Lung (tissue), 12 donors: ENCODE data around the gene TRA2A. TPM values are rescaled to one million over a fixed set of nuclear protein-coding genes. Genes with fewer than 3 reads are reported as not detected.
A peak's percentile ranks its signal among the peaks of the same experiment; 100 is the strongest.

Experiments
- ATAC-seq: fragments of 200-7000 bp; cut with Tn5 transposase; one replicate; pipeline ENCODE4 v1.9.1; 2020; ENCODE audit warnings: moderate number of reproducible peaks; ENCODE audit not compliant: insufficient read depth, low FRiP score
- DNase-seq, 3 donors: peaks; one replicate each; pipeline ENCODE4 v3.0.0-alpha.2; 2013 to 2017
- H3K27ac ChIP-seq, 2 donors: one replicate each; pipeline ENCODE4 v1.5.1; 2013; ENCODE audit warnings: mild to moderate bottlenecking in 2 of 2, moderate library complexity in 2 of 2, control low read depth in 1 of 2, inconsistent platforms in 1 of 2, low read depth in 1 of 2, low read length in 1 of 2
- H3K27me3 ChIP-seq, 3 donors: one replicate each; pipeline ENCODE4 v1.5.1; 2013; ENCODE audit warnings: low read length in 2 of 3; ENCODE audit not compliant: control insufficient read depth in 3 of 3, insufficient read depth in 3 of 3
- H3K36me3 ChIP-seq, 4 donors: one replicate each; pipeline ENCODE4 v1.5.1; 2013; ENCODE audit warnings: low read length in 4 of 4, mild to moderate bottlenecking in 1 of 4, moderate library complexity in 1 of 4; ENCODE audit not compliant: control insufficient read depth in 4 of 4, insufficient read depth in 4 of 4
- H3K4me1 ChIP-seq, 5 donors: one replicate each; pipeline ENCODE4 v1.5.1; 2013; ENCODE audit warnings: low read length in 5 of 5, mild to moderate bottlenecking in 2 of 5, moderate library complexity in 1 of 5; ENCODE audit not compliant: control insufficient read depth in 5 of 5, insufficient read depth in 5 of 5
- H3K4me3 ChIP-seq: one replicate; pipeline ENCODE4 v1.5.1; 2013; ENCODE audit warnings: mild to moderate bottlenecking, control low read depth, moderate library complexity
- H3K9ac ChIP-seq, 2 donors: one replicate each; pipeline ENCODE4 v1.5.1; 2013; ENCODE audit warnings: low read length in 2 of 2, control low read depth in 1 of 2; ENCODE audit not compliant: insufficient read depth in 1 of 2
- H3K9me3 ChIP-seq, 4 donors: one replicate each; pipeline ENCODE4 v1.5.1; 2013; ENCODE audit warnings: low read length in 3 of 4, mild to moderate bottlenecking in 1 of 4, moderate library complexity in 1 of 4; ENCODE audit not compliant: control insufficient read depth in 4 of 4, insufficient read depth in 3 of 4
- CTCF ChIP-seq: IDR thresholded peaks from 2 replicates; pipeline ENCODE4 v1.5.1; 2012; ENCODE audit warnings: mild to moderate bottlenecking; ENCODE audit errors: control extremely low read depth, extremely low read depth
- WGBS, 2 donors: extraction: QIAGEN DNeasy Blood & Tissue Kit; methylation state at CpG; one replicate each; pipeline ENCODE4 v1.1.7; 2013; 5-methylcytosine and 5-hydroxymethylcytosine counted together
- polyA plus RNA-seq, 2 donors: library from polyadenylated mRNA; stranded (reverse); fragments of 200-250 nt; gene quantifications; one replicate each; pipeline ENCODE4 v1.2.1, GENCODE V29; 2013
- total RNA-seq, 2 donors: library from RNA; depleted of rRNA in 1 of 2; stranded (reverse); fragments of >200 nt in 1 of 2; gene quantifications; one replicate each; pipeline ENCODE4 v1.2.1, GENCODE V29; 2014 to 2021
- donor health status: control.
- donor health status: control.
- donor health status: Bipolar disorder and iron deficiency.
- donor health status: healthy.
- donor health status: DM: yes; HTN: yes; CAD: no.

The TRA2A gene
- total and polyA plus RNA-seq, 4 donors = 46.3 to 99.0 (median 82.4) TPM

GRCh38 chr7:23472046-23472445 lies 59.7 kb downstream of the TRA2A start:
- H3K36me3 ChIP-seq = peaks cover 0 to 10% (median 0%) of the 10 kb centered on the region in 4 donors
- 62 to 65% methylated on average over 6 of the region's 6 CpGs for WGBS, 2 donors
- peaks cover 4 to 41% (median 15%) of the 10 kb centered on the region in 5 donors for H3K4me1 ChIP-seq
- peak overlapping the region; percentile 9 to 94 for H3K9ac ChIP-seq
- H3K27me3 ChIP-seq = peaks cover 0 to 17% (median 0%) of the 10 kb centered on the region in 3 donors
- DNase-seq = peak in 2 of 3 donors; percentile 52 to 55
- H3K4me3 ChIP-seq = no peak overlapping the region
- no peak overlapping the region for H3K27ac ChIP-seq
- TF ChIP-seq CTCF = no peak
- ATAC-seq = no peak
- peaks cover 0 to 10% (median 0%) of the 10 kb centered on the region in 4 donors for H3K9me3 ChIP-seq

GRCh38 chr7:23471106-23471859 lies 60.5 kb downstream of the TRA2A start:
- no peak overlapping the region for H3K4me3 ChIP-seq
- 8 to 10% methylated on average over 28 to 44 of the region's 44 CpGs for WGBS, 2 donors

GRCh38 chr7:23470330-23471105 lies 61.3 kb downstream of the TRA2A start, which contains the start of gene IGF2BP3:
Gene IGF2BP3, minus strand, starts transcription at chr7:23470491. Its CDS starts 381 bp downstream, at chr7:23470110.
- Histone ChIP-seq H3K36me3 (peaks cover 0 to 10% (median 0%) of the 10 kb centered on the region in 4 donors), H3K9me3 (peaks cover 0 to 11% (median 0%) of the 10 kb centered on the region in 4 donors), H3K27ac (no peak within 1 kb of the TSS), H3K27me3 (peaks cover 0 to 17% (median 0%) of the 10 kb centered on the region in 3 donors), H3K4me3 (no peak within 1 kb of the TSS), H3K9ac (peak within 1 kb of the TSS; percentile 69 to 94), H3K4me1 (peaks cover 3 to 42% (median 18%) of the 10 kb centered on the region in 5 donors)
- TF ChIP-seq CTCF = no peak
- ATAC-seq (no peak), DNase-seq (peak; percentile 96 to 99 (median 99))
- WGBS, 2 donors = 1 to 2% methylated on average over 34 of the region's 34 CpGs

More at GRCh38 chr7:23471106-23471859, 60.5 kb downstream of the TRA2A start:
- TF ChIP-seq CTCF = no peak
- H3K27me3 ChIP-seq = peaks cover 0 to 17% (median 0%) of the 10 kb centered on the region in 3 donors
- H3K9ac ChIP-seq = peak overlapping the region; percentile 48 to 94
- H3K4me1 ChIP-seq = peaks cover 3 to 42% (median 16%) of the 10 kb centered on the region in 5 donors
- H3K9me3 ChIP-seq = peaks cover 0 to 10% (median 0%) of the 10 kb centered on the region in 4 donors
- H3K36me3 ChIP-seq = peaks cover 0 to 10% (median 0%) of the 10 kb centered on the region in 4 donors
- ATAC-seq (no peak), DNase-seq (peak; percentile 94 to 96 (median 94))
- no peak overlapping the region for H3K27ac ChIP-seq
